Measurements from ENCODE around the gene WNK2.

Gene WNK2

DNA sequence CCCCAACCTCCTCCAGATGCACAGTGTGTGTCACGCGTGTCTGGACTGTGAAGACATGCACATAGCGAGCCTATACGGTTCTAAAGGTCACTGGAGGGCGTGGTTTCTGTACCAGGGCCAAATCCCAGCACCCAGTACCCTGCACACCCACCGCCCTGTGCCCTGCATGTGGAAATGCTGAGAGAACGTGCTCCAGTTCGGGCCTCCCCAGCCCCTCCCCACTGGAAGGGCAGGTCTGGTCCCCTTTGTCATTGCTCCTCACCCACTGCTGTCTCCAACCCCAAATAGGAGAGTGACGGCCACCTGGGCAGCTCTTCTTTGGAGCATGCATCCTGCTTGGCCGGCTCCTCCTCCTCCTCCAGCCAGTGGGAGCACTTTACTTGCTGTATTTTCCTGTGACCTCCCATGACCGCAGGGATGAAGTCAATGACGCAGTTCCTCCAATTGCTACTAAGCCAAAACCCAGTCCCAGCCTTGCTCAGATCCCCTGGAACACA, 116.7 kb downstream of the WNK2 start:
- H3K27me3 ChIP-seq (ENCODE audit: insufficient read depth, poor library complexity, severe bottlenecking): peaks cover 14% of the 10 kb centered on the region
- no peak overlapping the region for H3K27ac ChIP-seq (replicated peaks)
- no peak for TF ChIP-seq POLR2AphosphoS5 (IDR thresholded peaks at IDR 0.05; ENCODE audit: low read depth)
- TF ChIP-seq, protein P1, sequence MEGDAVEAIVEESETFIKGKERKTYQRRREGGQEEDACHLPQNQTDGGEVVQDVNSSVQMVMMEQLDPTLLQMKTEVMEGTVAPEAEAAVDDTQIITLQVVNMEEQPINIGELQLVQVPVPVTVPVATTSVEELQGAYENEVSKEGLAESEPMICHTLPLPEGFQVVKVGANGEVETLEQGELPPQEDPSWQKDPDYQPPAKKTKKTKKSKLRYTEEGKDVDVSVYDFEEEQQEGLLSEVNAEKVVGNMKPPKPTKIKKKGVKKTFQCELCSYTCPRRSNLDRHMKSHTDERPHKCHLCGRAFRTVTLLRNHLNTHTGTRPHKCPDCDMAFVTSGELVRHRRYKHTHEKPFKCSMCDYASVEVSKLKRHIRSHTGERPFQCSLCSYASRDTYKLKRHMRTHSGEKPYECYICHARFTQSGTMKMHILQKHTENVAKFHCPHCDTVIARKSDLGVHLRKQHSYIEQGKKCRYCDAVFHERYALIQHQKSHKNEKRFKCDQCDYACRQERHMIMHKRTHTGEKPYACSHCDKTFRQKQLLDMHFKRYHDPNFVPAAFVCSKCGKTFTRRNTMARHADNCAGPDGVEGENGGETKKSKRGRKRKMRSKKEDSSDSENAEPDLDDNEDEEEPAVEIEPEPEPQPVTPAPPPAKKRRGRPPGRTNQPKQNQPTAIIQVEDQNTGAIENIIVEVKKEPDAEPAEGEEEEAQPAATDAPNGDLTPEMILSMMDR (IDR thresholded peaks at IDR 0.05; ENCODE audit: insufficient read depth, low read length): no peak
- TF ChIP-seq SPI1 (IDR thresholded peaks at IDR 0.05; ENCODE audit: borderline replicate concordance, low read depth): no peak
- no peak for TF ChIP-seq GABPA (IDR thresholded peaks at IDR 0.05; ENCODE audit: low read depth)
- TF ChIP-seq, protein P2, sequence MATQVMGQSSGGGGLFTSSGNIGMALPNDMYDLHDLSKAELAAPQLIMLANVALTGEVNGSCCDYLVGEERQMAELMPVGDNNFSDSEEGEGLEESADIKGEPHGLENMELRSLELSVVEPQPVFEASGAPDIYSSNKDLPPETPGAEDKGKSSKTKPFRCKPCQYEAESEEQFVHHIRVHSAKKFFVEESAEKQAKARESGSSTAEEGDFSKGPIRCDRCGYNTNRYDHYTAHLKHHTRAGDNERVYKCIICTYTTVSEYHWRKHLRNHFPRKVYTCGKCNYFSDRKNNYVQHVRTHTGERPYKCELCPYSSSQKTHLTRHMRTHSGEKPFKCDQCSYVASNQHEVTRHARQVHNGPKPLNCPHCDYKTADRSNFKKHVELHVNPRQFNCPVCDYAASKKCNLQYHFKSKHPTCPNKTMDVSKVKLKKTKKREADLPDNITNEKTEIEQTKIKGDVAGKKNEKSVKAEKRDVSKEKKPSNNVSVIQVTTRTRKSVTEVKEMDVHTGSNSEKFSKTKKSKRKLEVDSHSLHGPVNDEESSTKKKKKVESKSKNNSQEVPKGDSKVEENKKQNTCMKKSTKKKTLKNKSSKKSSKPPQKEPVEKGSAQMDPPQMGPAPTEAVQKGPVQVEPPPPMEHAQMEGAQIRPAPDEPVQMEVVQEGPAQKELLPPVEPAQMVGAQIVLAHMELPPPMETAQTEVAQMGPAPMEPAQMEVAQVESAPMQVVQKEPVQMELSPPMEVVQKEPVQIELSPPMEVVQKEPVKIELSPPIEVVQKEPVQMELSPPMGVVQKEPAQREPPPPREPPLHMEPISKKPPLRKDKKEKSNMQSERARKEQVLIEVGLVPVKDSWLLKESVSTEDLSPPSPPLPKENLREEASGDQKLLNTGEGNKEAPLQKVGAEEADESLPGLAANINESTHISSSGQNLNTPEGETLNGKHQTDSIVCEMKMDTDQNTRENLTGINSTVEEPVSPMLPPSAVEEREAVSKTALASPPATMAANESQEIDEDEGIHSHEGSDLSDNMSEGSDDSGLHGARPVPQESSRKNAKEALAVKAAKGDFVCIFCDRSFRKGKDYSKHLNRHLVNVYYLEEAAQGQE (IDR thresholded peaks at IDR 0.05; ENCODE audit: insufficient replicate concordance, low read depth): no peak
- no peak for DNase-seq (ENCODE audit: low read depth in 1 of 2, low spot score in 1 of 2)
- no peak overlapping the region for H3K4me3 ChIP-seq (replicated peaks; ENCODE audit: insufficient read depth, low read length)

DNA sequence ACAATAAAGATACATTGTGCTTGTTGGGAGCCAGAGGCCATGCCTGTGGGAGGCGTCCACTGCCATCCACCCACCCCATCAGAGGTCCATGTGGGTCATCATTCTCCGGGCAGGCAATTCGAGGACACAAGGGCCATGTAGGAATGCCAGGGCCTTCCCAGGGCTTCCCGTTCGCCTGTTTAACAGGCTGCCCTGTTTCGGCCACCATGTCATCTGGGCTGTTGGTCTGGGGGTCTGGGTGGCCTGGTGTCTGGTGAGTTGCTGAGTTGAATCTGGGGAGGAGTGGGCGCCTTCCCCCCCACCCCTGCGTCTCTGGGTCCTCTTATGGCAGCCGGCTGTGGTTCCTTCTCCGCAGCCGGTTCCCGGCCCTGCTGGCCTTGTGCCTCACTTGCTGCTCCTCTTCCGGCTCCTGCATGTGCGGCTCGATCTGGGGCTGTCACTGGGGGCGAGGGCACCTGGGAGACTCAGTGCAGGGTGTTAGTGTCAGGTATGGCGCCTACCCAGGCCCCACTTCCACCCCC, 117.4 kb downstream of the WNK2 start:
- H3K27me3 ChIP-seq (ENCODE audit: insufficient read depth, poor library complexity, severe bottlenecking): peaks cover 14% of the 10 kb centered on the region
- TF ChIP-seq GABPA (IDR thresholded peaks at IDR 0.05; ENCODE audit: low read depth) (no peak), POLR2AphosphoS5 (IDR thresholded peaks at IDR 0.05; ENCODE audit: low read depth) (no peak), SPI1 (IDR thresholded peaks at IDR 0.05; ENCODE audit: borderline replicate concordance, low read depth) (no peak)
- TF ChIP-seq, protein P2 (IDR thresholded peaks at IDR 0.05; ENCODE audit: insufficient replicate concordance, low read depth): no peak
- TF ChIP-seq, protein P1 (IDR thresholded peaks at IDR 0.05; ENCODE audit: insufficient read depth, low read length): no peak
- DNase-seq (ENCODE audit: low read depth in 1 of 2, low spot score in 1 of 2): no peak
- no peak overlapping the region for H3K4me3 ChIP-seq (replicated peaks; ENCODE audit: insufficient read depth, low read length)
- no peak overlapping the region; the same call in 1 of the 2 replicates for H3K27ac ChIP-seq (replicated peaks)

DNA sequence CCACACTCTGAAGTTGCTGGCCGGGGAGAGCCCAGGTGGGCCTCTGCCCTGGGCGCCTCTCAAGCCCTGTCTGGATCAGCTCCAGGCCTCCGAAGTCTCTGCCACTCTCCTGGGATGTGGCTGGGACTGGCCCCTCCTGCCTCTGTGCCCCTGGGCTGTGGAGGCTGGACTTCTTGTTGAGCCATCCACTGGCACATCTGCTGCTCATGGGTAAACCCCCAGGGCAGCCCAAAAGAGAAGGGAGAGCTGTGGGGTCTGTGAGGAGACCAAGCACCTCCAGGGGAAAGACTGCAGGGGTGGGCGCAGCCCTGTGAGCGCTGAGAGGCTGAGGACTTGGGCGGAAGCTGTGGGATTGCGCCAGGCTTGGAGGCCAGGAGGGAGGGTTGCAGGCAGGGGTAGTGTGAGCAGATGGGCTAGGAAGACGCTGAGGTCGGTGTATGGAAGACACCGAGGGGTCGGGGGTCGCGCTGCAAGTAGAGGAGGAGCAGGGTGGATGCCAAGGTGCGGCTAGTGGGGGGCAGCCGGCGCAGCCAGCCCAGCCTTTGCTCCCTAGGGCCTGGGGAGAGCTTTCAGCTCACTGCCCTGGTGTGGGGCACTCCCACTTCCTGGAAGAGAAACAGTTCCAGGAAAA, 118.1 kb downstream of the WNK2 start:
- no peak for TF ChIP-seq SPI1 (IDR thresholded peaks at IDR 0.05; ENCODE audit: borderline replicate concordance, low read depth)
- H3K27ac ChIP-seq (replicated peaks): no peak overlapping the region; the same call in 1 of the 2 replicates
- H3K4me3 ChIP-seq (replicated peaks; ENCODE audit: insufficient read depth, low read length): no peak overlapping the region
- peak in 1 of 2 experiments; percentile 52 for DNase-seq (ENCODE audit: low read depth in 1 of 2, low spot score in 1 of 2)
- H3K27me3 ChIP-seq (ENCODE audit: insufficient read depth, poor library complexity, severe bottlenecking): peaks cover 14% of the 10 kb centered on the region

DNA sequence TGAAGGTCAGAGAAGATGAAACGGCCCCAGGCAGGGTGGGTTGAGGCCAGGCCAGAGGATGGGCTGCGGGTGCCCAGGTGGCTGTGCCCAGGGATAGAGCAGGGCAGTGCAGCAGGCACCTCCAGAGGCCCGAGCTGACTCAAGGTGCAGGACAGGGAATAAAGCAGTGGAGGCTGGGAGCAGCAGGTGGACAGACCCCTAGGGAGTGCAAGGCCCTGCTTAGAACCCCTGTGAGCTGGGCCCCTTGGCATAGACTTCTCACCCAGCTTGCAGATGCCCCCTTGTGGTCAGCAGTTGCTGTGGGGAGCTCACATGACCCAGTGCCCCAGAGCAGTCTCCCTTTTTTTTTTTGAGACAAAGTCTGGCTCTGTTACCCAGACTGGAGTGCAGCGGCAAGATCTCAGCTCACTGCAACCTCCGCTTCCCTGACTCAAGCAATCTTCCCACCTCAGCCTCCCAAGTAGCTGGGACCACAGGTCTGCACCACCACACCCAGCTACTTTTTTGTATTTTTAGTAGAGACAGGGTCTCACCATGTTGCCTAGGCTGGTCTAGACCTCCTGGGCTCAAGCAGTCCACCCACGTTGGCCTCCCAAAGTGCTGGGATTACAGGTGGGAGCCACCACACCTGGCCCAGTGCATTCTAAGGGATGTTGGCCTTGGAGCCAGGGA, 118.8 kb downstream of the WNK2 start:
- no peak overlapping the region for H3K27ac ChIP-seq (replicated peaks)
- TF ChIP-seq, protein P1 (IDR thresholded peaks at IDR 0.05; ENCODE audit: insufficient read depth, low read length): peak; percentile 81
- TF ChIP-seq, protein P2 (IDR thresholded peaks at IDR 0.05; ENCODE audit: insufficient replicate concordance, low read depth): no peak

More for the DNA sequence above, 118.8 kb downstream of the WNK2 start:
- peaks cover 9% of the 10 kb centered on the region for H3K27me3 ChIP-seq (ENCODE audit: insufficient read depth, poor library complexity, severe bottlenecking)
- no peak overlapping the region for H3K4me3 ChIP-seq (replicated peaks; ENCODE audit: insufficient read depth, low read length)
- DNase-seq (ENCODE audit: low read depth in 1 of 2, low spot score in 1 of 2): peak; percentile 63 to 79

Data from HL-60 (cell line).